Naive thymus-derived CD4-positive, alpha-beta T cell (primary cell): ENCODE results near the gene HPGDS. TPM values are rescaled to one million over a fixed set of nuclear protein-coding genes. Genes with fewer than 3 reads are reported as not detected.
"Not testable (repeated sequence)": the region's sequence is repeated elsewhere in the genome, so short reads cannot be mapped to it uniquely, and the experiment has no call there.

ENCODE experiments used
- ATAC-seq: fragments of 150-1000 bp; cut with Tn5 transposase; 2 replicates; pipeline ENCODE4 v1.10.0; 2021; ENCODE audit warnings: mild to moderate bottlenecking, moderate library complexity
- CTCF ChIA-PET: fragments of 350-600 bp; sonication (Branson Sonifier 250); formaldehyde crosslinking; loops from one replicate; lab custom pipeline; 2021; ENCODE audit warnings: antibody characterized with exemption; lab: Charles Lee
- POLR2A ChIA-PET: fragments of 350-600 bp; sonication (Branson Sonifier 250); formaldehyde crosslinking; loops from one replicate; lab custom pipeline; 2021; ENCODE audit warnings: antibody characterized with exemption, inconsistent platforms; lab: Charles Lee
- DNase-seq, 9 donors: peaks; one replicate each; pipeline versions ENCODE4 v3.0.0 to v3.0.0-alpha.2; 2020 to 2022; ENCODE audit warnings: mixed read lengths in 1 of 9
- H3K27ac ChIP-seq: one replicate; pipeline ENCODE4 v1.7.0; 2013; ENCODE audit warnings: mild to moderate bottlenecking, low read depth, low read length, moderate library complexity
- H3K27me3 ChIP-seq, 2 donors: one replicate each; pipeline ENCODE4 v1.7.0; 2013; ENCODE audit warnings: low read length in 2 of 2, mild to moderate bottlenecking in 2 of 2, moderate library complexity in 2 of 2; ENCODE audit not compliant: control insufficient read depth in 2 of 2, insufficient read depth in 2 of 2
- H3K36me3 ChIP-seq, 3 experiments: 1 replicate in 2 of 3; 2 replicates in 1 of 3; pipeline ENCODE4 v1.7.0; 2013; ENCODE audit warnings: low read length in 3 of 3, mild to moderate bottlenecking in 3 of 3, moderate library complexity in 1 of 3; ENCODE audit not compliant: insufficient read depth in 3 of 3, control insufficient read depth in 2 of 3
- H3K4me1 ChIP-seq, 2 donors: one replicate each; pipeline ENCODE4 v1.7.0; 2013; ENCODE audit warnings: low read length in 2 of 2, mild to moderate bottlenecking in 2 of 2, moderate library complexity in 1 of 2; ENCODE audit not compliant: control insufficient read depth in 2 of 2, insufficient read depth in 2 of 2
- H3K4me3 ChIP-seq: 2 replicates; pipeline ENCODE4 v1.7.0; 2013; ENCODE audit warnings: mild to moderate bottlenecking, low read length
- H3K9me3 ChIP-seq, 3 experiments: 1 replicate in 2 of 3; 2 replicates in 1 of 3; pipeline ENCODE4 v1.7.0; 2013; ENCODE audit warnings: low read length in 3 of 3; ENCODE audit not compliant: control insufficient read depth in 2 of 3
- H3K27ac Mint-ChIP-seq, 9 donors: one replicate each; pipeline ENCODE4 v1.8.0; 2020 to 2022; ENCODE audit warnings: mixed read lengths in 9 of 9, mild to moderate bottlenecking in 8 of 9, moderate library complexity in 5 of 9, inconsistent platforms in 2 of 9
- H3K27me3 Mint-ChIP-seq, 5 donors: one replicate each; pipeline ENCODE4 v1.8.0; 2021 to 2022; ENCODE audit warnings: mixed read lengths in 5 of 5, mild to moderate bottlenecking in 1 of 5
- H3K36me3 Mint-ChIP-seq, 5 donors: one replicate each; pipeline ENCODE4 v1.8.0; 2020 to 2022; ENCODE audit warnings: mixed read lengths in 5 of 5, mild to moderate bottlenecking in 3 of 5, inconsistent platforms in 1 of 5
- H3K4me1 Mint-ChIP-seq, 7 donors: one replicate each; pipeline ENCODE4 v1.8.0; 2020 to 2022; ENCODE audit warnings: mixed read lengths in 7 of 7, mild to moderate bottlenecking in 3 of 7, inconsistent platforms in 1 of 7
- H3K4me3 Mint-ChIP-seq, 10 donors: one replicate each; pipeline ENCODE4 v1.8.0; 2020 to 2022; ENCODE audit warnings: mild to moderate bottlenecking in 10 of 10, mixed read lengths in 10 of 10, moderate library complexity in 6 of 10, inconsistent platforms in 2 of 10
- H3K9me3 Mint-ChIP-seq, 11 donors: one replicate each; pipeline ENCODE4 v1.8.0; 2020 to 2022; ENCODE audit warnings: mixed read lengths in 11 of 11, mild to moderate bottlenecking in 4 of 11, inconsistent platforms in 1 of 11, moderate library complexity in 1 of 11
- intact Hi-C, 2 donors: fragments of 100-400 bp; cut with micrococcal nuclease; formaldehyde crosslinking; loops; one replicate each; pipeline ENCODE4 v1.15.1; 2023
- polyA plus RNA-seq, 2 donors: library from polyadenylated mRNA; unstranded; fragments of 300-500 nt; fragmentation: Illumina TruSeq; gene quantifications; one replicate each; pipeline ENCODE4 v1.2.3, GENCODE V29; 2021
- total RNA-seq, 6 experiments: library from RNA in 5 of 6; stranded (reverse) in 5 of 6; gene quantifications; 1 replicate in 5 of 6; 2 replicates in 1 of 6; pipeline ENCODE4 v1.2.3 and lab custom pipeline; 2021 to 2026

The HPGDS gene
- total RNA-seq (1 to 10 TPM in 1 of 5 experiments, under 1 TPM in 1, not detected in 3; 0.72 to 2.3 TPM), polyA plus RNA-seq (not detected), total RNA-seq (lab: John Stamatoyannopoulos, UW) (not detected)

- H3K4me3 Mint-ChIP-seq: peak within 1 kb of the TSS in 1 of 10 donors; percentile 31
- no peak for DNase-seq
- ChIA-PET CTCF (no interaction called here), POLR2A (no interaction called here)
- peaks cover 0 to 36% (median 20%) of the 10 kb centered on the region in 7 donors for H3K4me1 Mint-ChIP-seq
- H3K27ac Mint-ChIP-seq: no peak within 1 kb of the TSS
- H3K9me3 Mint-ChIP-seq: no peaks in the 10 kb centered on the region
- ATAC-seq: peak; percentile 57
- H3K9me3 ChIP-seq: no peaks in the 10 kb centered on the region
- H3K36me3 Mint-ChIP-seq: no peaks in the 10 kb centered on the region
- no peaks in the 10 kb centered on the region for H3K27me3 ChIP-seq
- intact Hi-C loops: no loop called here
- H3K27me3 Mint-ChIP-seq: no peaks in the 10 kb centered on the region
- no peaks in the 10 kb centered on the region for H3K36me3 ChIP-seq
- no peaks in the 10 kb centered on the region for H3K4me1 ChIP-seq
- no peak within 1 kb of the TSS for H3K27ac ChIP-seq
- no peak within 1 kb of the TSS for H3K4me3 ChIP-seq
Observed at GRCh38 chr4:94342694-94343093, at the start of gene HPGDS. TSS of gene HPGDS (minus strand) at chr4:94342836. CDS start at chr4:94334629, 8,207 bp downstream.

DNA sequence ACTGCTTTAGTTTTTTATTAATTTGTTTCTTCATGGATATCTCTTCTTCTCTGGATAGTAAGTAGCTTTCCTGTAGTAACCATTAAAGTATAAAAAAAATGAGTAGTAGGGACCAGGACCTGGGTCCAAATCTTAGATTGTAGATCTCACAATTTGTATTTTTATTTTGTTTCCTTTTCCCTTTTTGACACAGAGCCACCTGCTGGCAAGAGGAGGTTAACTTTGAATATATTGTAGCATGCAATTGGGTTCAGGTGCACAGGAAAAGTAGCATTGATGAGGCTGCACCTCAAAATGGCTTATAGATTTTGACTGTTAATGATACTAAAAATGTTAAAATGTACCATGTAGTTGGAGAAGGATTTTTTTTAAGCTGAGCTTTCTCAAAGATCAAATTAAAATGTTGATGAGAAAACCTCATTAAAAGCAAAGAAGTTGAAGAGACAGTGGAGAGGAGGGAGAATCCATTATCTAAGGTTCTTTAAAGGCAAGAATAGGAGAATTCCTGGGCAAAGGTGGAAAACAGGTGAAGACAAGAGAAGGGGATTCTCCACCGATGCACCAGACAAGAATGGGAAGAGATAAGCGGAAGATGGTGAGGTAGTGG is 48.3 kb upstream of the HPGDS start:
- Mint-ChIP-seq H3K36me3 (no peaks in the 10 kb centered on the region), H3K4me3 (no peak overlapping the region), H3K9me3 (no peaks in the 10 kb centered on the region), H3K27ac (no peak overlapping the region), H3K27me3 (peaks cover 0 to 15% (median 6%) of the 10 kb centered on the region in 5 donors), H3K4me1 (peaks cover 0 to 3% (median 0%) of the 10 kb centered on the region in 7 donors)
- intact Hi-C loops: loop anchor here (1.0 kb wide), 2 partner anchors 87 to 600 kb away; no protein-coding TSS in a partner anchor
- peak in 4 of 9 donors; percentile 6 to 32 (median 11) for DNase-seq
- H3K4me1 ChIP-seq: no peaks in the 10 kb centered on the region
- no peaks in the 10 kb centered on the region for H3K27me3 ChIP-seq
- no peak overlapping the region for H3K4me3 ChIP-seq
- POLR2A ChIA-PET: no interaction called here
- no peak for ATAC-seq
- H3K9me3 ChIP-seq: no peaks in the 10 kb centered on the region
- H3K27ac ChIP-seq: no peak overlapping the region
- H3K36me3 ChIP-seq: no peaks in the 10 kb centered on the region
- CTCF ChIA-PET: interaction anchor here (0.5 to 0.6 kb wide), 2 partner anchors 44 to 319 kb away, joined by 4 to 5 read pairs; no protein-coding TSS in a partner anchor

DNA sequence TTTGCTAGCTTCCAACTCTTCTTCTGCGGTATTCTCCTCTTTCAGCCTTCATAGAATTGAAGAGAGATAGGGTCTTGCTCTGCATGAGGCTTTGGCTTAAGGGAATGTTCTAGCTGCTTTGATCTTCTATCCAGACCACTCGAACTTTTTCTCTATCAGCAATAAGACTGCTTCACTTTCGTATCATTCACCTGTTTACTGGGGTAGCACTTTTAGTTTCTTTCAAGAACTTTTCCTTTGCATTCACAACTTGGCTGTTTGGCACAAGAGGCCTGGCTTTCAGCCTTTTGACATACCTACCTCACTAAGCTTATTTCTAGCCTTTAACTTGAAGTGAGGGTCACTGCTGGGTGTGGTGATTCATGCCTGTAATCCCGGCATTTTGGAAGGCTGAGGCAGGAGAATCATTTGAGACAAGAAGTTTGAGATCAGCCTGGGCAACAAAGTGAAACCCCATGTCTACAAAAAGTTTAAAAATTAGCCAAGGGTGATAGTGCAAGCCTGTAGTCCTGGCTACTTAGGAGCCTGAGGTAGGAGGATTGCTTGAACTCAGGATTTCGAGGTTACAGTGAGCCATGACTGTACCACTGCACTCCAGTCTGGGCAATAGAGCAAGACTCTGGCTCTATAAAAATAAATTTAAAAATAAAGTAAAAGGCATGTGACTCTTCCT is 47.1 kb upstream of the HPGDS start:
- peaks cover 0 to 15% (median 5%) of the 10 kb centered on the region in 5 donors for H3K27me3 Mint-ChIP-seq
- no peak overlapping the region for H3K27ac Mint-ChIP-seq
- intact Hi-C loops: no loop called here
- no peak overlapping the region for H3K4me3 ChIP-seq
- ChIA-PET CTCF (no interaction called here), POLR2A (no interaction called here)
- DNase-seq (no peak), ATAC-seq (no peak)
- H3K4me3 Mint-ChIP-seq: no peak overlapping the region
- no peaks in the 10 kb centered on the region for H3K36me3 Mint-ChIP-seq
- no peaks in the 10 kb centered on the region for H3K9me3 ChIP-seq
- no peaks in the 10 kb centered on the region for H3K9me3 Mint-ChIP-seq
- H3K36me3 ChIP-seq: no peaks in the 10 kb centered on the region
- no peak overlapping the region for H3K27ac ChIP-seq
- H3K27me3 ChIP-seq: no peaks in the 10 kb centered on the region
- H3K4me1 Mint-ChIP-seq: peaks cover 0 to 3% (median 0%) of the 10 kb centered on the region in 7 donors
- no peaks in the 10 kb centered on the region for H3K4me1 ChIP-seq

DNA sequence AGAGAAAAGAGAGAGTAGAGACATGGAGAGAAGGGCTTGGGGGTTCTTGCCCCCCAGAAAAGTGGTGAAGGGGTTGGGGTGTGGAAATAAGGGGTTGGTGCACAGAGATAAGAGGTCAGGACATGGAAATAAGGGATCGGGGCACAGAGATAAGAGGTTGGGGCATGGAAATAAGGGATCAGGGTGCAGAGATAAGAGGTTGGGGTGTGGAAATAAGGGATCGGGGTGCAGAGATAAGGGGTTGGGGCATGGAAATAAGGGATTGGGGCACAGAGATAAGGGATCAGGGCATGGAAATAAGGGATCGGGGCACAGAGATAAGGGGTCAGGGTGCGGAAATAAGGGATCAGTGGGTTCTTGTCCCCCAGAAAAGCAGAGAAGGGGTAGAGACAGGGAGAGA is 45.3 kb upstream of the HPGDS start:
- H3K4me3 ChIP-seq, POLR2A ChIA-PET, ATAC-seq, H3K4me3 Mint-ChIP-seq, DNase-seq, H3K27me3 ChIP-seq, CTCF ChIA-PET, H3K4me1 ChIP-seq, H3K9me3 ChIP-seq, H3K36me3 Mint-ChIP-seq, H3K36me3 ChIP-seq, H3K4me1 Mint-ChIP-seq, H3K9me3 Mint-ChIP-seq, intact Hi-C loops, H3K27ac Mint-ChIP-seq, H3K27ac ChIP-seq: not testable (repeated sequence)
- peaks cover 0 to 15% (median 5%) of the 10 kb centered on the region in 5 donors for H3K27me3 Mint-ChIP-seq

DNA sequence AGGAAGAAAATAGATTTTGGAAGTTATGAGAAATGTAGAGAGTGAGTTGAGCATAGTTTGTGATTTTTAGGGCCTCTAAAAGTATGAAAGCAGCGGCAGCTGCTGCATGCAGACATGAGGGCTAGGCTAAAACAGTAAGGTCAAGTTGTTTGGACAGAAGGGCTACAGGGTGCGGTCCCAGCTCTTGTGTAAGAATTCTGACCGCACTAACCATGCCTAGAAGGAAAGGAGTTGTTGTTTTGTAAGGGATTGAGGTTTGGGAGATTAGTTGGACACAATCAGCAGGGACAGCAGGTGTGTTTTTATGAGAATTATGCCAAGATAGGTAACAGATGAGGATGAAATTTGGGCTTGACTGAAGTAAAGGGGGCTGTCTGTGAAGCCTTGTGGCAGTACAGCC is 42.8 kb upstream of the HPGDS start:
- DNase-seq, POLR2A ChIA-PET, H3K4me1 ChIP-seq, intact Hi-C loops, H3K27ac Mint-ChIP-seq, H3K4me3 ChIP-seq, H3K36me3 ChIP-seq, H3K9me3 ChIP-seq, H3K9me3 Mint-ChIP-seq, H3K4me3 Mint-ChIP-seq, ATAC-seq, H3K4me1 Mint-ChIP-seq, H3K27ac ChIP-seq, H3K27me3 ChIP-seq, H3K36me3 Mint-ChIP-seq, CTCF ChIA-PET: not testable (repeated sequence)
- peaks cover 0 to 15% (median 5%) of the 10 kb centered on the region in 5 donors for H3K27me3 Mint-ChIP-seq

DNA sequence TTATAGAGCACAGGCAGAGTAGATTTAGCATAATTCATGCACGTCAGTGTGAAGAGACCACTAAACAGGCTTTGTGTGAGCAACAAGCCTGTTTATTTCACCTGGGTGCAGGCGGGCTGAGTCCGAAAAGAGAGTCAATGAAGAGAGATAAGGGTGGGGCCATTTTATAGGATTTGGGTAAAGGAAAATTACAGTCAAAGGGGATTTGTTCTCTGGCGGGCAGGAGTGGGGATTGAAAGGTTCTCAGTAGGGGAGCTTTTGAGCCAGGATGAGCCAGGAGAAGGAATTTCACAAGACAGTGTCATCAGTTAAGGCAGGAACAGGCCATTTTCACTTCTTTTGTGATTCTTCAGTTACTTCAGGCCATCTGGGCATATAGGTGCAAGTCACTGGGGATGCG is 40.3 kb upstream of the HPGDS start:
- H3K27me3 ChIP-seq, H3K4me1 Mint-ChIP-seq, H3K4me3 ChIP-seq, H3K27ac Mint-ChIP-seq, H3K36me3 ChIP-seq, DNase-seq, H3K9me3 ChIP-seq, H3K9me3 Mint-ChIP-seq, H3K4me1 ChIP-seq, ATAC-seq, intact Hi-C loops, POLR2A ChIA-PET, H3K4me3 Mint-ChIP-seq, H3K27ac ChIP-seq, H3K36me3 Mint-ChIP-seq, CTCF ChIA-PET: not testable (repeated sequence)
- peaks cover 6 to 15% (median 8%) of the 10 kb centered on the region in 5 donors for H3K27me3 Mint-ChIP-seq
